ENCODE measurements around the gene GRM1. TPM values are rescaled to one million over a fixed set of nuclear protein-coding genes. Genes with fewer than 3 reads are reported as not detected.

Gene GRM1
- total RNA-seq, 1 donor from 2014 or later = 0.05 TPM

GRCh38 chr6:146339716-146340115 lies 310.9 kb downstream of the GRM1 start:
- no peaks in the 10 kb centered on the region for H3K9me3 ChIP-seq (ENCODE audit: insufficient read depth, low read depth, low read length)
- DNase-seq (ENCODE audit: low read depth) (peak; percentile 86), FAIRE-seq (no peak)
- no peak overlapping the region for H3K4me3 Mint-ChIP-seq (ENCODE audit: unreplicated experiment)
- H3K9ac ChIP-seq (ENCODE audit: low read length) = peak overlapping the region; percentile 9
- peak overlapping the region; percentile 45 for H2AFZ ChIP-seq (ENCODE audit: low read depth, low read length)
- H3K36me3 Mint-ChIP-seq (ENCODE audit: low read depth, unreplicated experiment) = no peaks in the 10 kb centered on the region
- peaks cover 8% of the 10 kb centered on the region for H3K4me1 ChIP-seq (ENCODE audit: insufficient read depth, low read length)
- H3K4me1 Mint-ChIP-seq (ENCODE audit: low read depth, unreplicated experiment) = peaks cover 4% of the 10 kb centered on the region
- TF ChIP-seq EZH2 (IDR thresholded peaks at IDR 0.05; ENCODE audit: insufficient read depth, low read length) (no peak), CTCF (IDR thresholded peaks at IDR 0.05; ENCODE audit: insufficient read depth, low read depth, low read length) (no peak)
- no peaks in the 10 kb centered on the region for H4K20me1 ChIP-seq (ENCODE audit: insufficient read depth, low read length)
- no peaks in the 10 kb centered on the region for H3K27me3 ChIP-seq (ENCODE audit: insufficient read depth, low read length)
- no peaks in the 10 kb centered on the region for H3K36me3 ChIP-seq (ENCODE audit: insufficient read depth, low read length)
- H3K79me2 ChIP-seq (ENCODE audit: insufficient read depth, low read length) = no peaks in the 10 kb centered on the region
- peaks cover 5% of the 10 kb centered on the region for H3K9me3 Mint-ChIP-seq (ENCODE audit: unreplicated experiment)
- H3K4me3 ChIP-seq (ENCODE audit: insufficient read depth, low read depth, low read length) = no peak overlapping the region
- no peak overlapping the region for H3K27ac ChIP-seq (ENCODE audit: low read depth, low read length)
- H3K27ac Mint-ChIP-seq (ENCODE audit: unreplicated experiment) = no peak overlapping the region
- peak overlapping the region; percentile 62 for H3K4me2 ChIP-seq (ENCODE audit: low read length)
- no peaks in the 10 kb centered on the region for H3K27me3 Mint-ChIP-seq (ENCODE audit: low read depth, unreplicated experiment)

- FAIRE-seq (no peak), DNase-seq (ENCODE audit: low read depth) (peak; percentile 48)
- no peaks in the 10 kb centered on the region for H3K36me3 Mint-ChIP-seq (ENCODE audit: low read depth, unreplicated experiment)
- Histone ChIP-seq H3K36me3 (ENCODE audit: insufficient read depth, low read length) (no peaks in the 10 kb centered on the region), H4K20me1 (ENCODE audit: insufficient read depth, low read length) (no peaks in the 10 kb centered on the region), H3K79me2 (ENCODE audit: insufficient read depth, low read length) (no peaks in the 10 kb centered on the region), H3K4me2 (ENCODE audit: low read length) (no peak overlapping the region), H3K27ac (ENCODE audit: low read depth, low read length) (no peak overlapping the region), H3K9ac (ENCODE audit: low read length) (no peak overlapping the region), H2AFZ (ENCODE audit: low read depth, low read length) (no peak overlapping the region), H3K27me3 (ENCODE audit: insufficient read depth, low read length) (no peaks in the 10 kb centered on the region), H3K9me3 (ENCODE audit: insufficient read depth, low read depth, low read length) (no peaks in the 10 kb centered on the region), H3K4me1 (ENCODE audit: insufficient read depth, low read length) (peaks cover 8% of the 10 kb centered on the region), H3K4me3 (ENCODE audit: insufficient read depth, low read depth, low read length) (no peak overlapping the region)
- H3K4me3 Mint-ChIP-seq (ENCODE audit: unreplicated experiment) = no peak overlapping the region
- H3K4me1 Mint-ChIP-seq (ENCODE audit: low read depth, unreplicated experiment) = no peaks in the 10 kb centered on the region
- TF ChIP-seq EZH2 (IDR thresholded peaks at IDR 0.05; ENCODE audit: insufficient read depth, low read length) = no peak
- TF ChIP-seq CTCF (IDR thresholded peaks at IDR 0.05; ENCODE audit: insufficient read depth, low read depth, low read length) = no peak
- no peaks in the 10 kb centered on the region for H3K27me3 Mint-ChIP-seq (ENCODE audit: low read depth, unreplicated experiment)
- H3K27ac Mint-ChIP-seq (ENCODE audit: unreplicated experiment) = no peak overlapping the region
- H3K9me3 Mint-ChIP-seq (ENCODE audit: unreplicated experiment) = no peaks in the 10 kb centered on the region
These were observed 312.8 kb downstream of the GRM1 start for GRCh38 chr6:146341493-146342230.

- Histone ChIP-seq H3K27ac (ENCODE audit: low read depth, low read length) (no peak overlapping the region), H3K4me3 (ENCODE audit: insufficient read depth, low read depth, low read length) (no peak overlapping the region), H3K79me2 (ENCODE audit: insufficient read depth, low read length) (no peaks in the 10 kb centered on the region), H3K9ac (ENCODE audit: low read length) (no peak overlapping the region), H3K27me3 (ENCODE audit: insufficient read depth, low read length) (no peaks in the 10 kb centered on the region), H4K20me1 (ENCODE audit: insufficient read depth, low read length) (no peaks in the 10 kb centered on the region), H3K36me3 (ENCODE audit: insufficient read depth, low read length) (no peaks in the 10 kb centered on the region), H3K9me3 (ENCODE audit: insufficient read depth, low read depth, low read length) (no peaks in the 10 kb centered on the region), H3K4me2 (ENCODE audit: low read length) (no peak overlapping the region), H3K4me1 (ENCODE audit: insufficient read depth, low read length) (no peaks in the 10 kb centered on the region), H2AFZ (ENCODE audit: low read depth, low read length) (no peak overlapping the region)
- Mint-ChIP-seq H3K4me3 (ENCODE audit: unreplicated experiment) (no peak overlapping the region), H3K27ac (ENCODE audit: unreplicated experiment) (no peak overlapping the region), H3K36me3 (ENCODE audit: low read depth, unreplicated experiment) (no peaks in the 10 kb centered on the region), H3K27me3 (ENCODE audit: low read depth, unreplicated experiment) (no peaks in the 10 kb centered on the region), H3K9me3 (ENCODE audit: unreplicated experiment) (no peaks in the 10 kb centered on the region), H3K4me1 (ENCODE audit: low read depth, unreplicated experiment) (no peaks in the 10 kb centered on the region)
- TF ChIP-seq CTCF (IDR thresholded peaks at IDR 0.05; ENCODE audit: insufficient read depth, low read depth, low read length) = no peak
- no peak for TF ChIP-seq EZH2 (IDR thresholded peaks at IDR 0.05; ENCODE audit: insufficient read depth, low read length)
- DNase-seq (ENCODE audit: low read depth) (no peak), FAIRE-seq (no peak)
These were observed 316.7 kb downstream of the GRM1 start for GRCh38 chr6:146345598-146345997.

Measured in astrocyte (in vitro differentiated cells and primary cell).